ENCODE data around the gene PCED1B. TPM values are rescaled to one million over a fixed set of nuclear protein-coding genes. Genes with fewer than 3 reads are reported as not detected.

Gene PCED1B, protein sequence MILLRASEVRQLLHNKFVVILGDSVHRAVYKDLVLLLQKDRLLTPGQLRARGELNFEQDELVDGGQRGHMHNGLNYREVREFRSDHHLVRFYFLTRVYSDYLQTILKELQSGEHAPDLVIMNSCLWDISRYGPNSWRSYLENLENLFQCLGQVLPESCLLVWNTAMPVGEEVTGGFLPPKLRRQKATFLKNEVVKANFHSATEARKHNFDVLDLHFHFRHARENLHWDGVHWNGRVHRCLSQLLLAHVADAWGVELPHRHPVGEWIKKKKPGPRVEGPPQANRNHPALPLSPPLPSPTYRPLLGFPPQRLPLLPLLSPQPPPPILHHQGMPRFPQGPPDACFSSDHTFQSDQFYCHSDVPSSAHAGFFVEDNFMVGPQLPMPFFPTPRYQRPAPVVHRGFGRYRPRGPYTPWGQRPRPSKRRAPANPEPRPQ
- total RNA-seq, result 0.17 and 1.0 TPM in 2 replicates

DNA sequence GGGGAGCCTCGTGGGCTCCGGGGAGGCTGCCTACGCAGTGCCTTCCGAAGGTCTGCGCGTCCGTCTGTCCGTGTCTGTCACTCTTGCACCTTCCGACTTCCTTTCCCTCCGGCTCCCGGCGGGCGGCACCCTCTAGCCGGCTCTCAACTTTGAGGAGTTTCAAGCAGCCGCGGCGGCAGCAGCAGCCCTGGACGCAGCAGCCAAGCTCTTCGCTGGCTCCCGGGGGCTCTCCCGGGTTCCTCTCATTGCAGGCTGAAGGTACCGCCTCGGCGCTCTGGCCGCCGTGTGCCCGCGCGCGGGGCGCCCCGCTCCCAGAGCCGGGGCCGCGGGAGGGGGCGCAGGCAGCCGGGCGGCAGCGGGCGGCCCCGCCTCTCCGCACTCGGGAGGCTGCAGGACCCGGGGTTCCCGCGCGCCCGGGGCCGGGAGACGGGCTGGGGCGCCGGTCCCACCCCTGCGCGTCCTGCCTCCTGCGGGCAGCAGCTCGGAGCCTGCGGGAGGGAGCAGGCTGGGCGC is at the start of gene PCED1B, which contains the start of gene AMIGO2:
Gene PCED1B (plus strand): TSS at position 154 of the 513 bp plus-strand sequence. CDS start 155,443 bp downstream, outside the sequence.
Gene AMIGO2 (minus strand): TSS at position 492 of the 513 bp plus-strand sequence. CDS start 957 bp downstream, outside the sequence.

Other genes with a start within 250 kb of the PCED1B start
- gene AMIGO2, start 338 bp downstream of the PCED1B start, total RNA-seq, result 0.74 and 1.2 TPM in 2 replicates

Measured in bronchus fibroblast of lung (primary cell).